HEK293 (cell line): ENCODE results near the gene ABLIM2.
A peak's percentile ranks its signal among the peaks of the same experiment; 100 is the strongest.

Experiments used
- CTCF ChIA-PET: fragments of 350-600 bp; formaldehyde crosslinking; extraction: SDS; loops from one replicate; lab custom pipeline; 2021; ENCODE audit warnings: antibody characterized with exemption; lab: Yijun Ruan, JAX
- POLR2A ChIA-PET: fragments of 300-600 bp; formaldehyde crosslinking; extraction: SDS; loops from one replicate; lab custom pipeline; 2020; ENCODE audit warnings: antibody characterized with exemption, inconsistent platforms; lab: Yijun Ruan, JAX
- H3K27ac ChIP-seq: fragments of 200-500 bp; sonication (Bioruptor generic); 2 replicates; pipeline ENCODE4 v1.5.1; 2014; ENCODE audit warnings: low read depth, low read length, control low read depth, inconsistent platforms; ENCODE audit errors: extremely low read depth
- H3K36me3 ChIP-seq, 2 experiments: fragments of 200-500 bp in 1 of 2; sonication (Bioruptor generic) in 1 of 2; 1 replicate in 1 of 2; 2 replicates in 1 of 2; pipeline ENCODE4 v1.5.1; 2014 to 2017; ENCODE audit warnings: inconsistent platforms in 2 of 2, low read length in 2 of 2; ENCODE audit not compliant: control insufficient read depth in 2 of 2, insufficient read depth in 1 of 2
- H3K4me1 ChIP-seq: fragments of 200-500 bp; sonication (Bioruptor generic); 2 replicates; pipeline ENCODE4 v1.5.1; 2014; ENCODE audit warnings: mild to moderate bottlenecking, low read length, inconsistent platforms; ENCODE audit not compliant: control insufficient read depth, insufficient read depth
- H3K4me3 ChIP-seq: 2 replicates; pipeline ENCODE4 v1.5.1; 2011; ENCODE audit warnings: low read depth, mild to moderate bottlenecking, control low read depth, low read length, moderate library complexity
- H3K9me3 ChIP-seq: fragments of 200-500 bp; sonication (Bioruptor generic); 2 replicates; pipeline ENCODE4 v1.5.1; 2014; ENCODE audit warnings: low read depth, low read length, inconsistent platforms; ENCODE audit not compliant: control insufficient read depth, insufficient read depth
- GLIS1 ChIP-seq: fragments of 450-650 bp; formaldehyde crosslinking; IDR thresholded peaks from 2 replicates; pipeline ENCODE4 v1.5.1; 2016; ENCODE audit warnings: missing biosample characterization, missing genetic modification characterization
- HOXC10 ChIP-seq: sonication (generic); formaldehyde crosslinking; IDR thresholded peaks from 2 replicates; pipeline ENCODE4 v1.8.1; 2023; ENCODE audit warnings: mild to moderate bottlenecking, missing genetic modification reagents
- KLF1 ChIP-seq: fragments of 450-650 bp; formaldehyde crosslinking; IDR thresholded peaks from 2 replicates; pipeline ENCODE4 v1.5.1; 2016; ENCODE audit warnings: missing biosample characterization, missing genetic modification characterization
- MEIS1 ChIP-seq: sonication (generic); formaldehyde crosslinking; IDR thresholded peaks from 2 replicates; pipeline ENCODE4 v1.8.1; 2022; ENCODE audit warnings: missing genetic modification reagents, mild to moderate bottlenecking, borderline replicate concordance
- ZBTB17 ChIP-seq: fragments of 450-650 bp; formaldehyde crosslinking; IDR thresholded peaks from 2 replicates; pipeline ENCODE4 v1.5.1; 2016; ENCODE audit warnings: missing biosample characterization, missing genetic modification characterization
- ZFHX2 ChIP-seq: fragments of 450-650 bp; formaldehyde crosslinking; conservative IDR thresholded peaks from 2 replicates; pipeline ENCODE4 v1.5.1; 2016; ENCODE audit warnings: missing biosample characterization, missing genetic modification characterization
- ZFP69B ChIP-seq: fragments of 450-650 bp; formaldehyde crosslinking; IDR thresholded peaks from 2 replicates; pipeline ENCODE4 v1.5.1; 2016; ENCODE audit warnings: missing biosample characterization, missing genetic modification characterization
- ZNF112 ChIP-seq: fragments of 450-650 bp; formaldehyde crosslinking; IDR thresholded peaks from 2 replicates; pipeline ENCODE4 v1.5.0; 2017; ENCODE audit warnings: missing biosample characterization, missing genetic modification characterization
- ZNF132 ChIP-seq: fragments of 450-650 bp; formaldehyde crosslinking; IDR thresholded peaks from 2 replicates; pipeline ENCODE4 v1.5.1; 2017; ENCODE audit warnings: missing biosample characterization, missing genetic modification characterization, borderline replicate concordance
- ZNF157 ChIP-seq: fragments of 450-650 bp; formaldehyde crosslinking; IDR thresholded peaks from 2 replicates; pipeline ENCODE4 v1.5.1; 2016; ENCODE audit warnings: missing biosample characterization, missing genetic modification characterization
- ZNF211 ChIP-seq: fragments of 450-650 bp; formaldehyde crosslinking; IDR thresholded peaks from 2 replicates; pipeline ENCODE4 v1.5.1; 2016; ENCODE audit warnings: low read depth, missing biosample characterization, missing genetic modification characterization
- ZNF423 ChIP-seq: fragments of 450-650 bp; formaldehyde crosslinking; IDR thresholded peaks from 2 replicates; pipeline ENCODE4 v1.5.1; 2016; ENCODE audit warnings: missing biosample characterization, missing genetic modification characterization
- ZNF501 ChIP-seq: fragments of 450-650 bp; formaldehyde crosslinking; IDR thresholded peaks from 2 replicates; pipeline ENCODE4 v1.5.1; 2016; ENCODE audit warnings: missing biosample characterization, missing genetic modification characterization
- ZNF544 ChIP-seq: fragments of 450-650 bp; formaldehyde crosslinking; IDR thresholded peaks from 2 replicates; pipeline ENCODE4 v1.5.0; 2017; ENCODE audit warnings: missing biosample characterization, missing genetic modification characterization
- ZNF558 ChIP-seq: fragments of 450-650 bp; formaldehyde crosslinking; IDR thresholded peaks from 2 replicates; pipeline ENCODE4 v1.5.1; 2016; ENCODE audit warnings: missing biosample characterization, missing genetic modification characterization
- ZNF561 ChIP-seq: fragments of 450-650 bp; IDR thresholded peaks from 2 replicates; pipeline ENCODE4 v1.5.1; 2018; ENCODE audit warnings: missing biosample characterization, missing genetic modification characterization, borderline replicate concordance
- ZNF600 ChIP-seq: fragments of 450-650 bp; formaldehyde crosslinking; IDR thresholded peaks from 2 replicates; pipeline ENCODE4 v1.5.1; 2016; ENCODE audit warnings: missing biosample characterization, missing genetic modification characterization
- ZNF621 ChIP-seq: fragments of 450-650 bp; formaldehyde crosslinking; IDR thresholded peaks from 2 replicates; pipeline ENCODE4 v1.5.1; 2017; ENCODE audit warnings: missing biosample characterization, missing genetic modification characterization
- ZNF658 ChIP-seq: fragments of 450-650 bp; formaldehyde crosslinking; IDR thresholded peaks from 2 replicates; pipeline ENCODE4; 2016; ENCODE audit warnings: missing biosample characterization, missing genetic modification characterization
- ZNF701 ChIP-seq: fragments of 450-650 bp; formaldehyde crosslinking; IDR thresholded peaks from 2 replicates; pipeline ENCODE4 v1.5.1; 2016; ENCODE audit warnings: missing biosample characterization, missing genetic modification characterization
- ZNF747 ChIP-seq: fragments of 450-650 bp; formaldehyde crosslinking; IDR thresholded peaks from 2 replicates; pipeline ENCODE4 v1.5.1; 2016; ENCODE audit warnings: missing biosample characterization, missing genetic modification characterization
- ZNF776 ChIP-seq: fragments of 450-650 bp; formaldehyde crosslinking; IDR thresholded peaks from 2 replicates; pipeline ENCODE4 v1.5.0; 2017; ENCODE audit warnings: missing biosample characterization, missing genetic modification characterization, borderline replicate concordance
- ZNF837 ChIP-seq: fragments of 450-650 bp; formaldehyde crosslinking; IDR thresholded peaks from 2 replicates; pipeline ENCODE4 v1.5.1; 2016; ENCODE audit warnings: missing biosample characterization, missing genetic modification characterization
- ZSCAN16 ChIP-seq: fragments of 450-650 bp; formaldehyde crosslinking; IDR thresholded peaks from 2 replicates; pipeline ENCODE4 v1.5.1; 2016; ENCODE audit warnings: missing biosample characterization, missing genetic modification characterization
- TF ChIP-seq, protein P1 (sequence below): fragments of 450-650 bp; formaldehyde crosslinking; IDR thresholded peaks from 2 replicates; pipeline ENCODE4 v1.5.1; 2016; ENCODE audit warnings: missing biosample characterization, missing genetic modification characterization, low read depth
- TF ChIP-seq, protein P2 (sequence below): fragments of 450-650 bp; formaldehyde crosslinking; IDR thresholded peaks from 2 replicates; pipeline ENCODE4 v1.5.1; 2017; ENCODE audit warnings: missing biosample characterization, missing genetic modification characterization
- TF ChIP-seq, protein P3 (sequence below): fragments of 450-650 bp; IDR thresholded peaks from 2 replicates; pipeline ENCODE4 v1.5.1; 2018; ENCODE audit warnings: missing biosample characterization, missing genetic modification characterization

The ABLIM2 gene

DNA sequence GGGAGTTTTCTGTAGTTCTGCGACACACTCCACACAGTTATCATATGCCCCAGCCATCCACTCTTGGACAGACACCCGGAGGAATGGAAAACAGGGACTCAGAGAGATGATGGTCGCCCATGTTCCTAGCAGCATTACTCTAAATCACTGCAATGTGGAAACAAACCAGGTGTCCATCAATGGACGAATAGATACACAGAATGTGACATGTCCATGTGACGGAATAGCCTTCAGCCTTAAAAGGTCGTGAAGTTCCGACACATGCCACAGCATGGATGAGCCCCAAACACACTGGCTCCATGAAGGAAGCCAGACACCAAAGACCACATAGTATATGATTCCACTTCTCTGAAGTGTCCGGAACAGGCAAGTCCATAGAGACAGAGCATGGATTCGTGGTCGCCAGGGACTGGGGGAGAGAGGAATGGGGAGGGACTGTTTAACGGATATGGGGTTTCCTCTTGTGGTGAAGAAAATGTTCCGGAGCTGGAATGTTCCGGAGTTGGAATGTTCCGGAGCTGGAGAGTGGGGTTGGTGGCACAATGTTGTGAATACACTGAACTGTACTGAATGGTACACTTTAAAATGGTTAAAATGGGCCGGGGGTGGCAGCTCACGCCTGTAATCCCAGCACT is 190.2 kb downstream of the ABLIM2 start:
- Histone ChIP-seq H3K27ac (no peak overlapping the region), H3K4me1 (no peaks in the 10 kb centered on the region), H3K9me3 (no peaks in the 10 kb centered on the region), H3K4me3 (no peak overlapping the region), H3K36me3 (no peaks in the 10 kb centered on the region)
- ChIA-PET CTCF (interaction anchor here (1.1 kb wide), 1 partner anchor 18 kb away, joined by 4 read pairs; no protein-coding TSS in a partner anchor), POLR2A (no interaction called here)
- TF ChIP-seq ZNF600 (tag by site-specific recombination) (peak; percentile 72), ZNF776 (tag by site-specific recombination) (no peak)

DNA sequence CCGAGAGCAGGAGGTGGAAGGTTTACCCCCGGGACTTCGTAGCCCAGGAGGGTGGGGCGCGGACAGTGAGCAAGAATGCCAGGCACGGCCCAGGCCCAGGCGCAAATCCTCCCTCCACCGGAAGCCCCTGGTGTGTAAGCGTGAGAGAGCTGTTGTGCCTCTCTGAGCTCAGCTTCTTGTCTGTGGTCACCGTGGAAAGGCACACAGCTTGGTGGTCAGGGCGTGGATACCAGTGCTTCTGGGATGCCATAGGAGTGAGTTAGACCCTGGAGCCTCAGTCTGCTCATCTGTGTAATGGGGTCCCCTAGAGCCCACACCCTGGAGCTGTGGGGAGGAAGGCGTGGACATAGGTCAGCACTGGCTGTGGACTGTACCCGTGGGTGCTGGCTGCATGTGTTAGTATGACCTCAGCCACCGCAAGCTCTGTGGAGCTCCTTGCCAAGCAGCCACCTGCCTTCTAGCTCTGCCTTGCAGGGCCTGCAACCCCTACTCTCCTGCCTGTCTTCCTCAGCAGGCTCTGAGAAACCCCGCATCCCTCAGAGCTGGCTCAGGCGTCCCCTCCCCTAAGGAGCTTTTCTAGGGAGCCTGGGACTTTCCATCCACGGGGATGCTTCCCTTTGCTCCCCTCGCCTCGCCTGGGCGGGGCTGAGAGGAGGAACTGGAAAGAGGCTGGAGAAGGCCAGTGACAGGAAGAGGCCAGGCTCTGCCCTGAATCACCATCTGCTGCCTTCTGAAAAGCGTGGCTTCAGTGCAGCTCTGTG is 190.9 kb downstream of the ABLIM2 start:
- H3K36me3 ChIP-seq = no peaks in the 10 kb centered on the region
- no peak overlapping the region for H3K27ac ChIP-seq
- CTCF ChIA-PET = interaction anchor here (0.7 to 1.1 kb wide), 2 partner anchors 19 to 40 kb away, joined by 3 to 4 read pairs; no protein-coding TSS in a partner anchor
- TF ChIP-seq ZNF211 (tag by site-specific recombination) (no peak), ZNF501 (tag by site-specific recombination) (no peak), ZNF621 (tag by site-specific recombination) (no peak), ZNF423 (no peak), ZNF561 (no peak), ZNF701 (tag by site-specific recombination) (no peak), ZNF658 (tag by site-specific recombination) (no peak)
- TF ChIP-seq, protein P1, sequence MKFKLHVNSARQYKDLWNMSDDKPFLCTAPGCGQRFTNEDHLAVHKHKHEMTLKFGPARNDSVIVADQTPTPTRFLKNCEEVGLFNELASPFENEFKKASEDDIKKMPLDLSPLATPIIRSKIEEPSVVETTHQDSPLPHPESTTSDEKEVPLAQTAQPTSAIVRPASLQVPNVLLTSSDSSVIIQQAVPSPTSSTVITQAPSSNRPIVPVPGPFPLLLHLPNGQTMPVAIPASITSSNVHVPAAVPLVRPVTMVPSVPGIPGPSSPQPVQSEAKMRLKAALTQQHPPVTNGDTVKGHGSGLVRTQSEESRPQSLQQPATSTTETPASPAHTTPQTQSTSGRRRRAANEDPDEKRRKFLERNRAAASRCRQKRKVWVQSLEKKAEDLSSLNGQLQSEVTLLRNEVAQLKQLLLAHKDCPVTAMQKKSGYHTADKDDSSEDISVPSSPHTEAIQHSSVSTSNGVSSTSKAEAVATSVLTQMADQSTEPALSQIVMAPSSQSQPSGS (tag by site-specific recombination) = no peak
- H3K4me3 ChIP-seq = no peak overlapping the region
- no peaks in the 10 kb centered on the region for H3K4me1 ChIP-seq
- no peaks in the 10 kb centered on the region for H3K9me3 ChIP-seq
- POLR2A ChIA-PET = no interaction called here

DNA sequence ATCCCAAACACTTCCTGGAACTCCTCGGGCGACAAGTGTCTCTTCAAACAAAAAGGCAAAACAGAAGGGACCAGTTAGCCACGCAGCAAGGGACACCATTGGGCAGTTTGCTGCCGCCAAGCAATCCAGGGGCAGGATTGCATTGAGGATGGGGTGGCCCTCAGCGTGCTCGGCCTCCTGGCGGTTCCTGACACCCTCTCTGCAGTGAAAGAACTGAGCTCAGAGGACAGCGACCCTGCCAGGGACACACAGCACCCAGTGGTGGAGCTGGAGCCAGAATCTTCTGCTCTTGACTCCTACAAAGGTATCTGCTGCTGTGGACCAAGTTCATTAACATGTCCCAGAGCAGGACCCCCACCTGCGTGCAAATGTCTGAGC is 191.6 kb downstream of the ABLIM2 start:
- no peaks in the 10 kb centered on the region for H3K9me3 ChIP-seq
- CTCF ChIA-PET = interaction anchor here (0.5 to 0.7 kb wide), 2 partner anchors 40 to 773 kb away, joined by 3 read pairs; no protein-coding TSS in a partner anchor
- POLR2A ChIA-PET = no interaction called here
- H3K36me3 ChIP-seq = no peaks in the 10 kb centered on the region
- no peak overlapping the region for H3K4me3 ChIP-seq
- TF ChIP-seq, protein P2, sequence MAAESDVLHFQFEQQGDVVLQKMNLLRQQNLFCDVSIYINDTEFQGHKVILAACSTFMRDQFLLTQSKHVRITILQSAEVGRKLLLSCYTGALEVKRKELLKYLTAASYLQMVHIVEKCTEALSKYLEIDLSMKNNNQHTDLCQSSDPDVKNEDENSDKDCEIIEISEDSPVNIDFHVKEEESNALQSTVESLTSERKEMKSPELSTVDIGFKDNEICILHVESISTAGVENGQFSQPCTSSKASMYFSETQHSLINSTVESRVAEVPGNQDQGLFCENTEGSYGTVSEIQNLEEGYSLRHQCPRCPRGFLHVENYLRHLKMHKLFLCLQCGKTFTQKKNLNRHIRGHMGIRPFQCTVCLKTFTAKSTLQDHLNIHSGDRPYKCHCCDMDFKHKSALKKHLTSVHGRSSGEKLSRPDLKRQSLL (tag by site-specific recombination) = no peak
- TF ChIP-seq ZFHX2 (tag by site-specific recombination) (no peak), ZNF837 (tag by site-specific recombination) (no peak), ZNF544 (tag by site-specific recombination) (no peak), ZNF558 (no peak), ZNF747 (tag by site-specific recombination) (no peak), ZSCAN16 (no peak), ZBTB17 (tag by site-specific recombination) (no peak), HOXC10 (CRISPR knock-in tag) (no peak), ZNF112 (tag by site-specific recombination) (no peak), ZNF132 (tag by site-specific recombination) (no peak), KLF1 (tag by site-specific recombination) (no peak), GLIS1 (no peak), ZFP69B (no peak), MEIS1 (CRISPR knock-in tag) (no peak), ZNF157 (tag by site-specific recombination) (no peak)
- TF ChIP-seq, protein P3, sequence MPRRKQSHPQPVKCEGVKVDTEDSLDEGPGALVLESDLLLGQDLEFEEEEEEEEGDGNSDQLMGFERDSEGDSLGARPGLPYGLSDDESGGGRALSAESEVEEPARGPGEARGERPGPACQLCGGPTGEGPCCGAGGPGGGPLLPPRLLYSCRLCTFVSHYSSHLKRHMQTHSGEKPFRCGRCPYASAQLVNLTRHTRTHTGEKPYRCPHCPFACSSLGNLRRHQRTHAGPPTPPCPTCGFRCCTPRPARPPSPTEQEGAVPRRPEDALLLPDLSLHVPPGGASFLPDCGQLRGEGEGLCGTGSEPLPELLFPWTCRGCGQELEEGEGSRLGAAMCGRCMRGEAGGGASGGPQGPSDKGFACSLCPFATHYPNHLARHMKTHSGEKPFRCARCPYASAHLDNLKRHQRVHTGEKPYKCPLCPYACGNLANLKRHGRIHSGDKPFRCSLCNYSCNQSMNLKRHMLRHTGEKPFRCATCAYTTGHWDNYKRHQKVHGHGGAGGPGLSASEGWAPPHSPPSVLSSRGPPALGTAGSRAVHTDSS (tag by site-specific recombination) = no peak
- H3K27ac ChIP-seq = no peak overlapping the region
- no peaks in the 10 kb centered on the region for H3K4me1 ChIP-seq
